Stimulated activated memory B cell treated with anti-CD40 and anti-IgM and Interleukin-4, amounts not matched to agents 10 μg/mL and 1 μg/mL and 100 μg/mL, for 72 hours (primary cell): Measurements from ENCODE around the gene TBC1D9.
"Not testable (repeated sequence)": the region's sequence is repeated elsewhere in the genome, so short reads cannot be mapped to it uniquely, and the experiment has no call there.

Source experiments
- ATAC-seq: fragments of 150-1000 bp; cut with Tn5 transposase; 2 replicates; pipeline ENCODE4 v1.10.0; 2021
- H3K27ac Mint-ChIP-seq: one replicate; pipeline ENCODE4 v1.8.0; 2022; ENCODE audit warnings: mild to moderate bottlenecking, mixed read lengths
- H3K27me3 Mint-ChIP-seq: one replicate; pipeline ENCODE4 v1.8.0; 2022; ENCODE audit warnings: mixed read lengths
- H3K36me3 Mint-ChIP-seq: one replicate; pipeline ENCODE4 v1.8.0; 2022; ENCODE audit warnings: mixed read lengths
- H3K4me1 Mint-ChIP-seq: one replicate; pipeline ENCODE4 v1.8.0; 2022; ENCODE audit warnings: mixed read lengths
- H3K4me3 Mint-ChIP-seq: one replicate; pipeline ENCODE4 v1.8.0; 2022; ENCODE audit warnings: mild to moderate bottlenecking, moderate library complexity, mixed read lengths
- H3K9me3 Mint-ChIP-seq: one replicate; pipeline ENCODE4 v1.8.0; 2022; ENCODE audit warnings: mixed read lengths

Gene TBC1D9

DNA sequence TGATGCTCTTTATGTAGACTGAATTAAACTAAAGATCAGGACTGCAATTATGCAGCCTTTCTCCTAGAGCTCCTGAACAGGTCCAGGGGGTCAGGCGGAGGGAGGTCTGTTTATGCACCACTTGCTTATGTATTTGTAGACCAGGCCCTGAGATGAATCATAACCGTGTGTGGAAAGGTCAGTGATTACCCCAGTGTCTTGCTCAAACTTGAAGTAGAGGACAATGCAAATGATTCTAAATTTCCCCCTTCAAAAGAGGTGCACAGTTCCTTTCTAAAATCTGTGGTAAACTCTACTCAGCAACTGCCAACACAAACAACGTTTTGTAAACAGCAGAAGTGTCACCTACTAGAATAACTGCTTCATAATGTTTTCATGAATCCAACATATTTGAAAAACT lies 13.0 kb upstream of the TBC1D9 start:
- peak; percentile 86 for ATAC-seq
- Mint-ChIP-seq H3K4me1 (peaks cover 28% of the 10 kb centered on the region), H3K9me3 (no peaks in the 10 kb centered on the region), H3K27ac (peak overlapping the region; percentile 68), H3K27me3 (no peaks in the 10 kb centered on the region), H3K36me3 (no peaks in the 10 kb centered on the region), H3K4me3 (peak overlapping the region; percentile 12)

DNA sequence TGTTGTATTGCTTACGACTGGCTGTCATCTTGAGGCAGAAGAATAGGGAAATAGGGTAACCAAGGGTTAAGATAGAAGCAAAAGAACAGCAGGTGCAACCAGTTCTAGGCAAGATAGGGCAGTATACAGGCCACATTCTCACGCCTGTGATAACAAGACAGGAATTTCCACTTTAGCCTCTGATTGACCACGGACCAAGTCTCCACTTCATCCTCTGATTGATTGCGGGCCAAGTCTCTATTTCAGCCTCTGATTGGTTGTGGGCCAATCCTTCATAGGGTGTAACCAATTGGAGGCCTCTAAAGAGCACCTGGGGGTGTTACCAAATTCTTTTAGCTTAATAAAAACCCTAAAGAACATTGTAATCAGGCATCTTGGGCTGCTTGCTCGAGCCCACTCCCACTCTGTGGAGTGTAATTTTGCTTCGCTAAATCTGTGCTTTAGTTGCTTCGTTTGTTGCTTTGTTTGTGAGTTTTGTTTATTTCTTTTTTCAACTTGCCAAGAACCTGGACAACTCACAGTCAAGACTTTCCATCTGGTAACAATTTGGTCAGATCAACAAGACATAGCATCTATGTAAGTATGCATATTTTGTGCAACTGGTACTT lies 8.7 kb upstream of the TBC1D9 start:
- Mint-ChIP-seq H3K36me3 (no peaks in the 10 kb centered on the region), H3K4me3 (no peak overlapping the region), H3K9me3 (peaks cover 6% of the 10 kb centered on the region), H3K27me3 (no peaks in the 10 kb centered on the region), H3K27ac (peak overlapping the region; percentile 40), H3K4me1 (peaks cover 40% of the 10 kb centered on the region)
- no peak for ATAC-seq

DNA sequence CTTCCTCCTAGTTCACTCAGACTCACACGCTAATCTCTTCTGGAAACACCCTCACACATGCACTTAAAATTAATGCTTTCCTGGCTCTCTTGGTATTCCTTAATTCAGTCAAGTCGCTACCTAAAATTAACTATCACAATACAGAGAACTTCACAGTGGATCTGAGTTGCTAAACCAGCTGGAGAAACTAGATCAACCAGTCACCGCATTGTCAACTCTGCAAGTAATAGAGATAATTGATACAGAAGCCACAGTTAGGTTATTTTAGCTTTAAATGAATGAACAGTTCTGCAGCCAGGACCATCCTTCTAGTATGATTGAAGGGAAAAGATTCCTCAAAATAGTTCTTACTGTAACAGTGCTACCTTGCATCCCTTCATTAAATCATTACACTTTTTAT lies 6.0 kb upstream of the TBC1D9 start:
- Mint-ChIP-seq H3K9me3 (peaks cover 6% of the 10 kb centered on the region), H3K27me3 (no peaks in the 10 kb centered on the region), H3K27ac (no peak overlapping the region), H3K4me3 (no peak overlapping the region), H3K36me3 (no peaks in the 10 kb centered on the region), H3K4me1 (peaks cover 52% of the 10 kb centered on the region)
- ATAC-seq: no peak

DNA sequence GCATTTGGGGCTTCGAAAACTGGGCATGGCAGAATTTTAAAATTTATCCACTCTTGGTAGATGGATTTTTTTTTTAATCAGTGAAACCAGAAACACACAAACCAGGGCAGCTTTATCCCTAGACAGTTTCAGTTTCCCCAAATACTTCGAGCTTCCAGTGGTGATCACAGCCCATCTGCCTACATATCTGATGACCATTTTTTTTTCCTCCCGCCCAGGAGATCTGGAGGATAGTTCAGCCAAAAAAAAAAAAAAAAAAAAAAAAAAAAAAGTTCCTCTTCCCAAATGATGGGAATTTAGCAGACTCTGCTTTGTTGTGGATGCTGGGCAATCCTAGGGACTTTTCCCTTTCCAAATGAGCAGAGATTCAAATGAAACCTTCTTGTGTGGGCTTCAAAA lies 1.0 kb upstream of the TBC1D9 start:
- H3K36me3 Mint-ChIP-seq: peaks cover 6% of the 10 kb centered on the region
- no peaks in the 10 kb centered on the region for H3K27me3 Mint-ChIP-seq
- H3K4me3 Mint-ChIP-seq: peak overlapping the region; percentile 82
- peaks cover 66% of the 10 kb centered on the region for H3K4me1 Mint-ChIP-seq
- peak overlapping the region; percentile 89 for H3K27ac Mint-ChIP-seq
- peaks cover 3% of the 10 kb centered on the region for H3K9me3 Mint-ChIP-seq
- no peak for ATAC-seq

DNA sequence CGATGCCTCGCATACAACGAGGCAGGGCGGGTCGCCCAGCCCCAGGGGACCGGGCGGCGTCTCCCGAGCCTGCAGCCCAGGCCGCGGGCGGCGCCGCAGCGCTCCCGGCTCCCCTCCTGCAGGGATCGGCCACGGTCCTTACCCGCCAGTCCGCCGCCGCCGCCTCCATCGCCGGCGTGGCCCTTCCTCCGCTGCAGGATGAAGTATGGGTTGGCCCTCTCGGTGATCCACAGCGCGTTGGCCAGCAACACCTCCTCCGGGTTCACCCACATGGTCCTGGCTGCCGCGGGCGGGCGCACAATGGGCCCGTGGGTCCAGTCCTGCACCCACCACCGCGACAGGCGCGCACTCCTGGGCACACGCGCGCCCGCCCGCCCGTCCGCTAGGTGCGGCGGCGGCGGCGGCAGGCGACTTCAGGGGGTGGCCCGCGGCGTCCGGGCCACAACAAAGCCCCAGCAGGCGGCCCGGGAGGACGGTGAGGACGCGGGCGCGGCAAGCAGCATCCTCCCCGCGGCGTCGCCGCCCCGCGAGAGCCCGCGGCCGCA lies 339 bp downstream of the TBC1D9 start:
- ATAC-seq: peak; percentile 83
- peaks cover 3% of the 10 kb centered on the region for H3K9me3 Mint-ChIP-seq
- peaks cover 6% of the 10 kb centered on the region for H3K36me3 Mint-ChIP-seq
- no peaks in the 10 kb centered on the region for H3K27me3 Mint-ChIP-seq
- H3K4me3 Mint-ChIP-seq: peak overlapping the region; percentile 82
- H3K27ac Mint-ChIP-seq: peak overlapping the region; percentile 89
- peaks cover 75% of the 10 kb centered on the region for H3K4me1 Mint-ChIP-seq

DNA sequence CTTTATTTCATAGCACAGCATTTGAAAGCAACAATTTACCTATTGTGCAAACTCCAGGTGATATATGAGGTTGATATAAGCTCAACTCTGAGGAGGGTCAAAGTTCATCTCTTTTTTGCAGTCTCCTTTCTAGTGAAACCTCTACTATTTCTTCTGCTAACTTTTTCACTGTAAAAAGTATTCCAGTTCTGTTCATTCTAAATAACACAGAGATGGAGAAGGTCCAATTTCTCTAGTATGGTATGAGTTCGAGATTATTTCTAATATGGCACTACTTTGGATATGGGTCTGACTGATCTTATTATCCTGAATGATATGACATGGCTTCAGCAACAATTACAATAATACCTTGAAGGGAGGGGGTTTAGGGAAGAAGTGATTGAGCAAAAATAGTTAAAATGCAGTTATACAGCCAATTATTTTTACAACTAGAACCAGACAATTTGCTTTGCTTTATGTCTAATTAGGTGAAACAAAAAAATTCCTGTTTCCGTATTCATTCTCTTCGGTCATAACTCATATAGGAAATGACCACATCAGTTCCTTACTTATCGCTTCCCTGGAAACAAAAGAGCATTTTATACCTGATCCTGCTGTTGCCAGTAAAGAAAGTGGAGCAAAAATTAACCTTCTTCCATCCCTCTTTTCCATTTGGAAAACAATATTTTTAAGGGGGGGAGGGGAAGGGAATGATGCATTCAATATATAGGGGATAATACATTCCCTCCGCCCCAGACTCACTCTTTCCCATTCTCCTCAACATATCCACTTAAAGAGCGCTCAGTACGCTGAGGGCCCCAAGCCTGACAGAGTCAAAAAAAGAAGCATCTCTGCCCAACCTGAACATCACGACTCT lies 1.0 kb downstream of the TBC1D9 start:
- H3K27me3 Mint-ChIP-seq: no peaks in the 10 kb centered on the region
- H3K9me3 Mint-ChIP-seq: peaks cover 2% of the 10 kb centered on the region
- peaks cover 6% of the 10 kb centered on the region for H3K36me3 Mint-ChIP-seq
- H3K27ac Mint-ChIP-seq: peak overlapping the region; percentile 89
- H3K4me3 Mint-ChIP-seq: peak overlapping the region; percentile 82
- peaks cover 73% of the 10 kb centered on the region for H3K4me1 Mint-ChIP-seq
- ATAC-seq: no peak

DNA sequence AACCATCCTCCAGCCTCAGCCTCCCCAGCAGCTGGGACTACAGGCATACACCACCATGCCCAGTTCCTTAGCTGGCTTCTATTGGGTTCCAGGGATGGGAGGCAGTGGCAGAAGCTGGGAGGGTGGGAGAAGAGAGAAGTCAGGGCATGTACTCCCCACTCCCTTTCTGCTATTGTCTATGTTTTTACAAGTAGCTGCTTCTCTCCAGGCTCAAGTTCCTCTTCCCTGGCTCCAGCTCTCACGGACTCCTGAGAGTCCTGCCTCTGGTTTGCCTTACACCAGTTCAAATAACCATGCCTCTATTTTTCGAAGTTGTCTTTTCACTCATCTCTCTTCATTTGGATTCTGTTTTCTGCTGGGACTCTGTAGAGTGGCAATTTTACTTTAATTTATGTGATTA lies 2.9 kb downstream of the TBC1D9 start:
- H3K4me3 Mint-ChIP-seq: peak overlapping the region; percentile 60
- H3K36me3 Mint-ChIP-seq: peaks cover 12% of the 10 kb centered on the region
- H3K27ac Mint-ChIP-seq: peak overlapping the region; percentile 71
- H3K27me3 Mint-ChIP-seq: no peaks in the 10 kb centered on the region
- ATAC-seq: no peak
- peaks cover 61% of the 10 kb centered on the region for H3K4me1 Mint-ChIP-seq
- H3K9me3 Mint-ChIP-seq: peaks cover 4% of the 10 kb centered on the region

DNA sequence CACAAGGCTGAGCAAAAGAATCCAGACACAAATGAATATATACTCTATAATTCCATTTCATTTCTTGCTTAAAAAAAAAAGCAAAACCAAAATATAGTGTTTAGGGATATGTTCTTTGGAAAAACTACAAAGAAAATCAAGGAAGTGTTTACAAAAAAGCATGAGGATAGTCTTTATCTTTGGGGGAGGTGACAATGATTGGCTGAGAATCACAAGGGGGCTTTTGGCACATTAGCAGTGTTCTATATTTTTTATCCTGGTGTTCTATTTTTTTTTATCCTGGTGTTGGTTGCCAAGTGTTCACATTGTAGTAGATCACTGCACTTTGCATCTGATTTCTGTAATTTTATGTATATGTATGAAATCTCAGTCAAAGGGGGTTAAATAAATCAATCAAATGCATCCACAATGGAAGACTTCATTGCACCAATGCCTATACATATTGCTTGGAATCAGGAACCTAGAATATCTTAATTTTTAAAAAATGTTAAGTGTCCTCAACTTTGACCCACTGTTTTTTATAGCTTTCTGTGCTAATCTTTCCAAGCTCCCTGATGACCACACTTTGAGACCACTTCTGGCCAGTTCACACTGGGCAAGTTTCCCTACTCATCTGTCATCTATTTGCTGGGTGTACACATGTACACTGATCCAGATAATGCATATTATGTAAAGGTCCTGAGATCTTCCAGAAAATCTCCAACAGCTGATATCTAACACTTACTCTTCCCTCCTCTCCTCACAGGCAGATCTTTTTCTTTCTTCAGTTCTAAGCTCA lies 3.7 kb downstream of the TBC1D9 start:
- Mint-ChIP-seq H3K27me3 (no peaks in the 10 kb centered on the region), H3K4me3 (peak overlapping the region; percentile 60), H3K27ac (peak overlapping the region; percentile 71), H3K36me3 (peaks cover 20% of the 10 kb centered on the region), H3K4me1 (peaks cover 61% of the 10 kb centered on the region), H3K9me3 (peaks cover 10% of the 10 kb centered on the region)
- ATAC-seq: no peak

DNA sequence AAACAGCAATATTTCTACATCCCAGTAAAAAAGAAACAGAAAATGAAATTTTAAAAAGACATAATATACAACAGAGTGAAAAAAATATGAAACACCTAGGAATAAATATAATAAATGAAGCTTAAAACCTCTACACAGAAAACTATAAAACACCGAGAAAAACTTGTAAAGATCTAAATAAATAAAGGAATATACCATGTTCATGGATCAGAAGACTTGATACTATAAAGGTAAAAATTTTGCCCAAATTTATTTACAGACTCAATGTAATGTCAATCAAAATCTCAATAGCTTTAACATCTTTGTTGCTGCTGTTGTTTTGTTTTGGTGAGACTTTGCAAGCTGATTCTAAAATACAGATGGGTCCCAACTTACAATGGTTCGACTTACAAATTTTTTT lies 5.7 kb downstream of the TBC1D9 start:
- Mint-ChIP-seq H3K9me3 (peaks cover 13% of the 10 kb centered on the region), H3K27ac (peak overlapping the region; percentile 71), H3K4me3 (no peak overlapping the region), H3K4me1 (peaks cover 67% of the 10 kb centered on the region), H3K36me3 (peaks cover 27% of the 10 kb centered on the region), H3K27me3 (no peaks in the 10 kb centered on the region)
- ATAC-seq: no peak

DNA sequence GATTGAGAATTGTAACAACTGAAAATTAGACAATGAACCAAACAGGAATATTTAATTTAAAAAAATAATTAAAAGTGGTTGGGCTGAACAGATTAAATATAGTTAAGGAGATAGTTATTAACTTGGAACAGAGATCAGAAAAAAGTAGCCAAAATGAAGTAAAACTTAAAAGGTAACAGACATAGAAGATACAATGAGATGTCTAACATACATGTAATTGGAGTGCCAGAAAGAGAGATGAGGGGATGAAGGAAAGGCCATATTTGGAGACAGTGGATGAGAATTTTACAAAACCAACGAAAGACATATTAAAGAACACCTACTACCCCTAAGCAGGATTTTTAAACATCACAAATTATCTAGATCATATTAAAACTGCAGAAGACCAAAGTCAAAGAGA lies 8.0 kb downstream of the TBC1D9 start:
- peaks cover 72% of the 10 kb centered on the region for H3K4me1 Mint-ChIP-seq
- H3K4me3 Mint-ChIP-seq: peak overlapping the region; percentile 32
- H3K27ac Mint-ChIP-seq: peak overlapping the region; percentile 62
- H3K27me3 Mint-ChIP-seq: no peaks in the 10 kb centered on the region
- no peak for ATAC-seq
- peaks cover 13% of the 10 kb centered on the region for H3K9me3 Mint-ChIP-seq
- H3K36me3 Mint-ChIP-seq: peaks cover 27% of the 10 kb centered on the region

DNA sequence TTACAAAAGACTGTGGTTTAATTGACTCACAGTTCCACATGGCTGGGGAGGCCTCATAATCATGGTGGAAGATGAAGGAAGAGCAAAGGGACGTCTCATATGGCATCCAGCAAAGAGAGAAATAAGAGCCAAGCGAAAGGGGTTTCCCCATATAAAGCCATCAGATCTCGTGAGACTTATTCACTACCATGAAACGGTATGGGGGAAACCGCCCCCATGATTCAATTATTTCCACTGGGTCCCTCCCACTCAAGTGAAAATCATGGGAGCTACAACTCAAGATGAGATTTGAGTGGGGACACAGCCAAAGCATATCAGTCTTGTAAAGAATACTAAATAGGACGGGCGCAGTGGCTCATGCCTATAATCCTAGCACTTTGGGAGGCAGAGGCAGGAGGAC lies 9.6 kb downstream of the TBC1D9 start:
- ATAC-seq, H3K4me3 Mint-ChIP-seq, H3K27me3 Mint-ChIP-seq: not testable (repeated sequence)
- H3K36me3 Mint-ChIP-seq: peaks cover 21% of the 10 kb centered on the region
- peaks cover 72% of the 10 kb centered on the region for H3K4me1 Mint-ChIP-seq
- peaks cover 13% of the 10 kb centered on the region for H3K9me3 Mint-ChIP-seq
- peak overlapping the region; percentile 95 for H3K27ac Mint-ChIP-seq

DNA sequence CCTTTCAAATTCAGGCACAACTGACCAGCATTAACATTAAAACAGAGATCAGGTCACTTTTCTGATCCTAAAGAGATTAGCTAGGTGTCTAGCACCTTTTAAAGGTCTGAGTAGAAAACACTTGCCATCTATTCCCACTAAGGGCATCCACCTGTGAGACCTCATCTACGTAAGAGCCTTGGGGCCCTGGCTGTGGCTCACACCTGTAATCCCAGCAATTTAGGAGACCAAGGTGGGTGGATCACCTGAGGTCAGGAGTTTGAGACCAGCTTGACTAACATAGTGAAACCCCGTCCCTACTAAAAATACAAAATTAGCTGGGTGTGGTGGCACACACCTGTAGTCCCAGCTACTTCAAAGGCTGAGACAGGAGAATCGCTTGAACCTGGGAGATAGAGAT lies 11.8 kb downstream of the TBC1D9 start:
- peak overlapping the region; percentile 95 for H3K27ac Mint-ChIP-seq

DNA sequence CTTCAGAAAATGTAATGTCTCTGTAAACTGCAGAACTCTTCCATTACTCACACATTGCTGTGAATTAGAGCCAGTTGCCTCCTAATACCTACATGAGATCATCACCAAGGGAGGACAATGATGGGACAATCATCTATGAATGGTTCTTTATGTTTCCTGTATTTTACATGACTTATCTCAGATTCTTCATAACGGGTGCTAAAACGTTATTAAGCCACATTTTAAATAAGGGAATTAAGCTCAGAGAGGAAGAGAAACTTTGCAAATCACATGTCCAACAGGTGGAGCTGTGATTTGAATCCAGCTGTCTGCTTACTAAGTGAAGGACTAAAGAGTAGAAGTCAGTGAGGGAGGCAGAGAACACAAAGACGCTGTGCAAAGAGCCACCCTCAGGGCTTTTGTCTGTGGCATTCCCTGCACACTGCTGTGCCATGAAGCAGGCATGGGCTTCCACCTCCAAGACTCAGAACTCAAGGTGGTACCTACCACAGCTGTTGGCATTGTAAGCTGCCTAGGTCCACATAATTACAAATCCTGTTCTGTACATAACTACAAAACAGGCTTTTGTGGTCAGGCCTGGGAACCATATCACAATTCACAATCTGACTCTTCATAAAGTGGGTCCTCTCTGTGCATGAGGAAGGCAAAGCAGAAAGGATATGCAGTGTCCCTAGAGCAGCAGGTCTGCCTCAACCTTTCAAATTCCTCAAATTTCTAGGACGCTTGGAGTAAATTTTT lies 12.8 kb downstream of the TBC1D9 start:
- Mint-ChIP-seq H3K27ac (peak overlapping the region; percentile 95), H3K9me3 (peaks cover 10% of the 10 kb centered on the region), H3K4me3 (peak overlapping the region; percentile 92), H3K36me3 (peaks cover 18% of the 10 kb centered on the region), H3K27me3 (no peaks in the 10 kb centered on the region), H3K4me1 (peaks cover 88% of the 10 kb centered on the region)
- ATAC-seq: peak; percentile 84

More for the DNA sequence above, 11.8 kb downstream of the TBC1D9 start:
- H3K4me3 Mint-ChIP-seq: peak overlapping the region; percentile 36
- peaks cover 82% of the 10 kb centered on the region for H3K4me1 Mint-ChIP-seq
- peaks cover 13% of the 10 kb centered on the region for H3K9me3 Mint-ChIP-seq
- ATAC-seq: no peak
- peaks cover 21% of the 10 kb centered on the region for H3K36me3 Mint-ChIP-seq
- no peaks in the 10 kb centered on the region for H3K27me3 Mint-ChIP-seq

DNA sequence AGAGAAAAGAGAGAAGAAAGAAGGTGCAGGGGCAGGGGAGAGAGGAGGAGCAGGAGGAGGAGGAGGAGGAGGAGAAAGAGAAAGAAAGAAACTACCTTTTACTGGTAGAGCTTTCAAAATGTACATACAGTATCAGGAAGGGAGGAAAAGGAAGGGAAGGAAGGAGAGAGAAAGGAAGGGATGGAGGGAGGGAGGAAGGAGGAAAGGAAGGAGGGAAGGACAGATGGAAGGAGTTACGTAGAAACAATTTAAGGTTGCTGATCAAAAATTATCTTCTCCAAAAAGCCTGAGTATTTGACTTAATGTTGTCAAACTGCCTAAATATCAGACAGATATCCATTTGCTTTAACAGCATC lies 13.4 kb downstream of the TBC1D9 start:
- peak; percentile 20 for ATAC-seq
- peak overlapping the region; percentile 95 for H3K27ac Mint-ChIP-seq
- H3K4me3 Mint-ChIP-seq: peak overlapping the region; percentile 92
- peaks cover 4% of the 10 kb centered on the region for H3K9me3 Mint-ChIP-seq
- no peaks in the 10 kb centered on the region for H3K27me3 Mint-ChIP-seq
- H3K36me3 Mint-ChIP-seq: peaks cover 15% of the 10 kb centered on the region
- peaks cover 86% of the 10 kb centered on the region for H3K4me1 Mint-ChIP-seq
